H1 (cell line): ENCODE results near the gene ARHGEF38. TPM values are rescaled to one million over a fixed set of nuclear protein-coding genes. Genes with fewer than 3 reads are reported as not detected.

ENCODE experiments used
- CTCF ChIA-PET: fragments of 300-600 bp; sonication (Branson Sonifier 250); formaldehyde crosslinking; loops from one replicate; lab custom pipeline; 2021; ENCODE audit not compliant: partially characterized antibody; lab: Charles Lee
- POLR2A ChIA-PET: fragments of 300-600 bp; sonication (Branson Sonifier 250); formaldehyde crosslinking; loops from one replicate; lab custom pipeline; 2021; ENCODE audit warnings: inconsistent platforms; ENCODE audit not compliant: partially characterized antibody; lab: Charles Lee
- DNase-seq, 2 experiments: peaks; one replicate each; pipeline versions ENCODE4 v3.0.0 to v3.0.0-alpha.2; 2010 to 2022; ENCODE audit warnings: low spot score in 2 of 2, low read depth in 1 of 2, mixed read lengths in 1 of 2
- FAIRE-seq: peaks from 2 replicates; lab custom pipeline; 2011; peaks lifted over from hg19 to GRCh38; lab: Jason Lieb, UNC
- H2AFZ ChIP-seq: 2 replicates; pipeline ENCODE4 v1.8.1; 2012; ENCODE audit warnings: low read length, inconsistent platforms
- H2AK5ac ChIP-seq: 2 replicates; pipeline ENCODE4 v1.6.1; 2013; ENCODE audit warnings: low read depth, low read length
- H2BK120ac ChIP-seq: replicated peaks from 2 replicates; pipeline ENCODE3; 2013; ENCODE audit warnings: low read depth, low read length, inconsistent platforms
- H2BK12ac ChIP-seq: 2 replicates; pipeline ENCODE4 v1.6.1; 2013; ENCODE audit warnings: low read depth, low read length
- H2BK15ac ChIP-seq: 2 replicates; pipeline ENCODE4 v1.6.1; 2013; ENCODE audit warnings: low read length
- H2BK20ac ChIP-seq: 2 replicates; pipeline ENCODE4 v1.6.1; 2013; ENCODE audit warnings: low read length
- H2BK5ac ChIP-seq: 2 replicates; pipeline ENCODE4 v1.6.1; 2013; ENCODE audit warnings: low read depth, low read length
- H3K14ac ChIP-seq: 2 replicates; pipeline ENCODE4 v1.6.1; 2013; ENCODE audit warnings: inconsistent platforms; ENCODE audit not compliant: insufficient read length
- H3K18ac ChIP-seq: 2 replicates; pipeline ENCODE4 v1.6.1; 2013; ENCODE audit warnings: low read length; ENCODE audit errors: extremely low read depth
- H3K23ac ChIP-seq: 2 replicates; pipeline ENCODE4 v1.6.1; 2013; ENCODE audit warnings: inconsistent platforms; ENCODE audit not compliant: insufficient read length
- H3K23me2 ChIP-seq: 2 replicates; pipeline ENCODE4 v1.6.1; 2013; ENCODE audit warnings: low read depth, low read length
- H3K27ac ChIP-seq: 2 replicates; pipeline ENCODE4 v1.6.1; 2011; ENCODE audit warnings: low read depth, low read length, inconsistent platforms
- H3K27me3 ChIP-seq, 4 experiments: replicated peaks in 1 of 4; 1 replicate in 1 of 4; 2 replicates in 3 of 4; pipeline versions ENCODE4 v1.6.1 to v1.8.1; 2011 to 2013; ENCODE audit warnings: low read length in 3 of 4, mild to moderate bottlenecking in 3 of 4, inconsistent platforms in 2 of 4, mixed read lengths in 2 of 4, moderate library complexity in 1 of 4; ENCODE audit not compliant: control insufficient read depth in 3 of 4, insufficient read depth in 3 of 4; ENCODE audit errors: extremely low read depth in 1 of 4
- H3K36me3 ChIP-seq, 4 experiments: 2 replicates each; pipeline versions ENCODE4 v1.6.1 to v1.8.1; 2011 to 2013; ENCODE audit warnings: mild to moderate bottlenecking in 4 of 4, low read length in 3 of 4, moderate library complexity in 2 of 4, control low read depth in 1 of 4, inconsistent platforms in 1 of 4; ENCODE audit not compliant: insufficient read depth in 4 of 4, control insufficient read depth in 2 of 4
- H3K4ac ChIP-seq: replicated peaks from 2 replicates; pipeline ENCODE3; 2013; ENCODE audit warnings: low read length, low read depth, mixed read lengths, inconsistent platforms; ENCODE audit not compliant: insufficient read length
- H3K4me1 ChIP-seq, 4 experiments: replicated peaks in 1 of 4; 1 replicate in 1 of 4; 2 replicates in 3 of 4; pipeline versions ENCODE4 v1.6.1 to v1.8.1; 2011 to 2013; ENCODE audit warnings: low read length in 3 of 4, inconsistent platforms in 2 of 4, mixed read lengths in 1 of 4; ENCODE audit not compliant: insufficient read depth in 4 of 4, control insufficient read depth in 3 of 4
- H3K4me2 ChIP-seq, 2 experiments: 2 replicates each; pipeline versions ENCODE4 v1.6.1 to v1.8.1; 2011 to 2013; ENCODE audit warnings: low read depth in 2 of 2, low read length in 2 of 2, control low read depth in 1 of 2, inconsistent platforms in 1 of 2, mild to moderate bottlenecking in 1 of 2; ENCODE audit not compliant: insufficient read depth in 1 of 2
- H3K4me3 ChIP-seq, 4 experiments: fragments of 200-600, 300-600 bp in 1 of 4; sonication (generic), shearing (Covaris generic), sonication (Bioruptor Twin) in 1 of 4; 2 replicates each; pipeline versions ENCODE4 v1.5.1 to v1.8.1; 2011 to 2016; ENCODE audit warnings: low read length in 4 of 4, low read depth in 3 of 4, control low read depth in 2 of 4, inconsistent platforms in 2 of 4, mild to moderate bottlenecking in 2 of 4, mixed read lengths in 1 of 4, moderate library complexity in 1 of 4; ENCODE audit not compliant: insufficient read depth in 2 of 4; ENCODE audit errors: extremely low read depth in 1 of 4
- H3K56ac ChIP-seq: replicated peaks from 2 replicates; pipeline ENCODE3; 2013; ENCODE audit warnings: low read depth, mild to moderate bottlenecking, mixed read lengths, low read length, inconsistent platforms; ENCODE audit not compliant: insufficient read length
- H3K79me1 ChIP-seq: 2 replicates; pipeline ENCODE4 v1.6.1; 2013; ENCODE audit warnings: low read depth, low read length, control low read depth
- H3K79me2 ChIP-seq, 2 experiments: 2 replicates each; pipeline versions ENCODE4 v1.6.1 to v1.8.1; 2012 to 2013; ENCODE audit warnings: low read length in 2 of 2, mild to moderate bottlenecking in 2 of 2, inconsistent platforms in 1 of 2; ENCODE audit not compliant: insufficient read depth in 2 of 2, control insufficient read depth in 1 of 2
- H3K9ac ChIP-seq, 4 experiments: replicated peaks in 1 of 4; 1 replicate in 1 of 4; 2 replicates in 3 of 4; pipeline versions ENCODE4 v1.6.1 to v1.8.1; 2011 to 2013; ENCODE audit warnings: low read depth in 3 of 4, low read length in 3 of 4, control low read depth in 2 of 4, mild to moderate bottlenecking in 2 of 4, moderate library complexity in 2 of 4, inconsistent platforms in 1 of 4; ENCODE audit errors: extremely low read depth in 1 of 4
- H3K9me3 ChIP-seq, 2 experiments: 2 replicates each; pipeline versions ENCODE4 v1.6.1 to v1.8.1; 2012 to 2013; ENCODE audit warnings: mild to moderate bottlenecking in 2 of 2, moderate library complexity in 2 of 2, control low read depth in 1 of 2, inconsistent platforms in 1 of 2, low read depth in 1 of 2, low read length in 1 of 2, mixed read lengths in 1 of 2; ENCODE audit not compliant: insufficient read depth in 2 of 2
- H4K20me1 ChIP-seq, 2 experiments: replicated peaks in 1 of 2; 2 replicates each; pipeline versions ENCODE3 to v1.8.1; 2011 to 2013; ENCODE audit warnings: inconsistent platforms in 2 of 2, low read length in 2 of 2, mild to moderate bottlenecking in 1 of 2; ENCODE audit not compliant: insufficient read depth in 2 of 2, control insufficient read depth in 1 of 2
- H4K5ac ChIP-seq: 2 replicates; pipeline ENCODE4 v1.6.1; 2013; ENCODE audit warnings: low read length, low read depth, mixed read lengths, inconsistent platforms; ENCODE audit not compliant: insufficient read length
- H4K8ac ChIP-seq: 2 replicates; pipeline ENCODE4 v1.8.0; 2013; ENCODE audit warnings: mild to moderate bottlenecking, moderate library complexity, low read length, inconsistent platforms; ENCODE audit not compliant: insufficient read depth; ENCODE audit errors: extremely low read depth
- H4K91ac ChIP-seq: replicated peaks from 2 replicates; pipeline ENCODE3; 2013; ENCODE audit warnings: low read length, mixed read lengths, inconsistent platforms; ENCODE audit not compliant: insufficient read length
- BRCA1 ChIP-seq: IDR thresholded peaks from 2 replicates; pipeline ENCODE4 v1.6.1; 2012; ENCODE audit warnings: low read depth, low read length, improper control_type of control experiment
- CBX5 ChIP-seq: fragments of 300-800, 300-1000 bp; sonication (generic); IDR thresholded peaks from 2 replicates; pipeline ENCODE4 v1.7.1; 2016; ENCODE audit warnings: antibody characterized with exemption, low read length, low read depth
- GTF2F1 ChIP-seq: IDR thresholded peaks from 2 replicates; pipeline ENCODE4 v1.6.1; 2012; ENCODE audit warnings: low read depth, low read length, improper control_type of control experiment, borderline replicate concordance
- NANOG ChIP-seq: IDR thresholded peaks from 2 replicates; pipeline ENCODE4 v1.6.1; 2011; ENCODE audit warnings: low read length, low read depth, mild to moderate bottlenecking, inconsistent platforms; ENCODE audit not compliant: insufficient read depth, poor library complexity, severe bottlenecking
- TCF12 ChIP-seq: IDR thresholded peaks from 2 replicates; pipeline ENCODE4 v1.6.1; 2011; ENCODE audit warnings: low read depth, mild to moderate bottlenecking, low read length
- YY1 ChIP-seq: IDR thresholded peaks from 2 replicates; pipeline ENCODE4 v1.6.1; 2011; ENCODE audit warnings: low read depth, mild to moderate bottlenecking, low read length
- ZNF274 ChIP-seq: IDR thresholded peaks from 2 replicates; pipeline ENCODE4 v1.7.0; 2012; ENCODE audit warnings: low read length, borderline replicate concordance; ENCODE audit errors: extremely low read depth
- WGBS, 2 experiments: shearing (Covaris generic) in 1 of 2; methylation state at CpG; one replicate each; pipeline versions ENCODE4 v1.1.6 to v1.1.7; 2013 to 2015; ENCODE audit warnings: low lambda C conversion rate in 2 of 2, mixed read lengths in 2 of 2, inconsistent platforms in 1 of 2, low coverage in 1 of 2, missing lambda C conversion rate in 1 of 2; ENCODE audit not compliant: insufficient replicate concordance in 2 of 2, insufficient coverage in 1 of 2, insufficient read length in 1 of 2; ENCODE audit errors: extremely low coverage in 1 of 2, missing lambda C conversion rate in 1 of 2; 5-methylcytosine and 5-hydroxymethylcytosine counted together
- polyA plus RNA-seq, 7 experiments: library from polyadenylated mRNA; depleted of rRNA in 3 of 7; stranded (reverse) in 5 of 7; unstranded in 2 of 7; fragments of >200 nt in 5 of 7; fragments of 200-250 nt in 2 of 7; gene quantifications; 1 replicate in 5 of 7; 2 replicates in 1 of 7; 4 replicates in 1 of 7; pipeline versions ENCODE4 v1.2.1 to v1.2.3, GENCODE V29; 2011 to 2013; ENCODE audit warnings: missing spikeins in 2 of 7, mixed read lengths in 2 of 7
- total RNA-seq: library from RNA; stranded (reverse); fragmentation: NEBNext Ultra II Directional; extraction: Animal tissue kit (Norgen Biotek cat#: 25700); gene quantifications from 2 replicates; pipeline ENCODE4 v1.2.1, GENCODE V29; 2021

Gene ARHGEF38
- total and polyA plus RNA-seq, 2 of the 8 experiments (the other 6 are each of a cell fraction or from before 2014, with no cell fraction given), result not detected

- FAIRE-seq, result no peak
- 89% methylated on average over 1 of the region's 1 CpG; no CpG with 5 or more reads in 1 of the 2 experiments for WGBS, 2 experiments
- H3K4me3 ChIP-seq, result no peak overlapping the region
- peaks cover 0 to 6% of the 10 kb centered on the region in 2 experiments for H4K20me1 ChIP-seq
- H2BK120ac ChIP-seq, result no peak overlapping the region
- H2AFZ ChIP-seq, result no peak overlapping the region
- DNase-seq, result no peak
- H4K8ac ChIP-seq, result no peak overlapping the region
- no peak overlapping the region for H3K4me2 ChIP-seq
- no peak overlapping the region for H3K14ac ChIP-seq
- 0 out of 2 replicates have a peak, but pooled peaks cover 3% of the 10 kb centered on the region for H3K79me1 ChIP-seq
- TF ChIP-seq YY1 (no peak), ZNF274 (no peak), TCF12 (no peak), NANOG (no peak), BRCA1 (no peak), GTF2F1 (no peak), CBX5 (no peak)
- no peak overlapping the region for H3K27ac ChIP-seq
- POLR2A ChIA-PET, result no interaction called here
- H3K79me2 ChIP-seq, result peaks cover 0 to 59% of the 10 kb centered on the region in 2 experiments; a peak in 3 of 4 replicates
- no peak overlapping the region for H3K56ac ChIP-seq
- H3K23me2 ChIP-seq, result no peaks in the 10 kb centered on the region; the same call in 1 of the 2 replicates
- no peak overlapping the region for H2BK12ac ChIP-seq
- CTCF ChIA-PET, result interaction anchor here (0.6 to 1.4 kb wide), 5 partner anchors 10 to 519 kb away, joined by 3 to 4 read pairs (median 3); no protein-coding TSS in a partner anchor
- no peak overlapping the region for H2AK5ac ChIP-seq
- no peak overlapping the region for H3K23ac ChIP-seq
- H2BK15ac ChIP-seq, result no peak overlapping the region
- H3K4ac ChIP-seq, result no peak overlapping the region
- no peak overlapping the region for H2BK20ac ChIP-seq
- H3K9ac ChIP-seq, result no peak overlapping the region
- no peak overlapping the region for H2BK5ac ChIP-seq
- no peak overlapping the region for H4K91ac ChIP-seq
- H4K5ac ChIP-seq, result no peak overlapping the region
- no peaks in the 10 kb centered on the region for H3K4me1 ChIP-seq
- no peak overlapping the region for H3K18ac ChIP-seq
- H3K9me3 ChIP-seq, result peaks cover 0 to 2% of the 10 kb centered on the region in 2 experiments; a peak in 2 of 4 replicates
- no peaks in the 10 kb centered on the region for H3K27me3 ChIP-seq
- peaks cover 0 to 13% (median 6%) of the 10 kb centered on the region in 4 experiments; a peak in 4 of 8 replicates for H3K36me3 ChIP-seq
Observed at GRCh38 chr4:105714932-105715331, 162.5 kb downstream of the ARHGEF38 start.
